Endothelial cell (in vitro differentiated cells): ENCODE results near the gene LARGE2. TPM values are rescaled to one million over a fixed set of nuclear protein-coding genes. Genes with fewer than 3 reads are reported as not detected.

Experiments used
- DNase-seq: peaks from one replicate; pipeline ENCODE4 v3.0.0; 2021; ENCODE audit warnings: low spot score
- H3K27ac Mint-ChIP-seq: one replicate; pipeline ENCODE4 v1.8.0; 2021; ENCODE audit warnings: mixed read lengths, inconsistent platforms; ENCODE audit not compliant: unreplicated experiment
- H3K27me3 Mint-ChIP-seq: one replicate; pipeline ENCODE4 v1.8.0; 2021; ENCODE audit warnings: mild to moderate bottlenecking, moderate library complexity, mixed read lengths, inconsistent platforms; ENCODE audit not compliant: unreplicated experiment
- H3K36me3 Mint-ChIP-seq: one replicate; pipeline ENCODE4 v1.8.0; 2021; ENCODE audit warnings: mild to moderate bottlenecking, low read depth, mixed read lengths, inconsistent platforms; ENCODE audit not compliant: unreplicated experiment
- H3K4me1 Mint-ChIP-seq: one replicate; pipeline ENCODE4 v1.8.0; 2021; ENCODE audit warnings: mild to moderate bottlenecking, mixed read lengths, inconsistent platforms; ENCODE audit not compliant: unreplicated experiment
- H3K4me3 Mint-ChIP-seq: one replicate; pipeline ENCODE4 v1.8.0; 2021; ENCODE audit warnings: mild to moderate bottlenecking, mixed read lengths, inconsistent platforms; ENCODE audit not compliant: unreplicated experiment
- H3K9me3 Mint-ChIP-seq: one replicate; pipeline ENCODE4 v1.8.0; 2021; ENCODE audit warnings: mixed read lengths, inconsistent platforms; ENCODE audit not compliant: unreplicated experiment
- total RNA-seq: library from RNA; stranded (reverse); fragmentation: NEBNext Ultra II Directional; extraction: Animal tissue kit (Norgen Biotek cat#: 25700); gene quantifications from one replicate; pipeline ENCODE4 v1.2.1, GENCODE V29; 2021; ENCODE audit not compliant: unreplicated experiment
- TF ChIP-seq, protein P1 (sequence below): fragments of 200-600 bp; sonication (generic); IDR thresholded peaks from one replicate; pipeline ENCODE4 v1.5.0; 2021; ENCODE audit warnings: antibody characterized with exemption; ENCODE audit not compliant: unreplicated experiment

Gene LARGE2
- total RNA-seq, 1 donor from 2014 or later = 0.95 TPM

DNA sequence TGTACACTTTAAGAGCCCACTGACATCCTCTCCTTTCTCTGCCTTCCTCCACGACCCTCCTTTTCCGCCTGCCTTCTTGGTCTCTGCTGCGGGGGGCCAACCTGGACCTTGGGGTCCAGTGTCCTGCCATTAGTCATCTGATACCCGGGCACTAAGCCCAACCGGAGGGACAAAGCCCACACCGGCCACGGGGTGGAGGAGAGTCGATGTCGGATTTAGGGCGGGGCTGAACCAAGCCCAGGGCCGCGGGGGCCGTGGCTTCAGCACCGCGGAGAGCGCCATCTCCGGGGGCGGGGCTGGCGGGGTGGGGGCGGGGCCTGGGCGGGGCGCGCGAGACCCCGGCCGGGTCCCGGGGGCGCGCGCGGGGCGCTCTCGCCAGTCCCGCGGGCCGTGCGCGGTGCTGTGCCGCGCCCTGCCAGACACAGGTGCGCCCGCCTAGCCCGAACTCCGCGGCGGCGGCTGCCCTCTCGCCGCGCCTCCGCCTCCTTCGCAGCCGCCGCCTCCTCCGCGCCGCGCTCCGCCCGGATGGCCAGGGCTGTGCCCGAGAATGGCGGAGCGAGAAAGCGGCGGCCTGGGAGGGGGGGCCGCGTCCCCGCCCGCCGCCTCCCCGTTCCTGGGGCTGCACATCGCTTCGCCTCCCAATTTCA is 37.1 kb upstream of the LARGE2 start, which contains the start of gene MAPK8IP1:
TSS of gene MAPK8IP1 (plus strand) at position 378 of the 647 bp plus-strand sequence. CDS start at position 548, 170 bp downstream.
- TF ChIP-seq, protein P1, sequence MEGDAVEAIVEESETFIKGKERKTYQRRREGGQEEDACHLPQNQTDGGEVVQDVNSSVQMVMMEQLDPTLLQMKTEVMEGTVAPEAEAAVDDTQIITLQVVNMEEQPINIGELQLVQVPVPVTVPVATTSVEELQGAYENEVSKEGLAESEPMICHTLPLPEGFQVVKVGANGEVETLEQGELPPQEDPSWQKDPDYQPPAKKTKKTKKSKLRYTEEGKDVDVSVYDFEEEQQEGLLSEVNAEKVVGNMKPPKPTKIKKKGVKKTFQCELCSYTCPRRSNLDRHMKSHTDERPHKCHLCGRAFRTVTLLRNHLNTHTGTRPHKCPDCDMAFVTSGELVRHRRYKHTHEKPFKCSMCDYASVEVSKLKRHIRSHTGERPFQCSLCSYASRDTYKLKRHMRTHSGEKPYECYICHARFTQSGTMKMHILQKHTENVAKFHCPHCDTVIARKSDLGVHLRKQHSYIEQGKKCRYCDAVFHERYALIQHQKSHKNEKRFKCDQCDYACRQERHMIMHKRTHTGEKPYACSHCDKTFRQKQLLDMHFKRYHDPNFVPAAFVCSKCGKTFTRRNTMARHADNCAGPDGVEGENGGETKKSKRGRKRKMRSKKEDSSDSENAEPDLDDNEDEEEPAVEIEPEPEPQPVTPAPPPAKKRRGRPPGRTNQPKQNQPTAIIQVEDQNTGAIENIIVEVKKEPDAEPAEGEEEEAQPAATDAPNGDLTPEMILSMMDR = no peak
- peak within 1 kb of the TSS; percentile 21 for H3K27ac Mint-ChIP-seq

DNA sequence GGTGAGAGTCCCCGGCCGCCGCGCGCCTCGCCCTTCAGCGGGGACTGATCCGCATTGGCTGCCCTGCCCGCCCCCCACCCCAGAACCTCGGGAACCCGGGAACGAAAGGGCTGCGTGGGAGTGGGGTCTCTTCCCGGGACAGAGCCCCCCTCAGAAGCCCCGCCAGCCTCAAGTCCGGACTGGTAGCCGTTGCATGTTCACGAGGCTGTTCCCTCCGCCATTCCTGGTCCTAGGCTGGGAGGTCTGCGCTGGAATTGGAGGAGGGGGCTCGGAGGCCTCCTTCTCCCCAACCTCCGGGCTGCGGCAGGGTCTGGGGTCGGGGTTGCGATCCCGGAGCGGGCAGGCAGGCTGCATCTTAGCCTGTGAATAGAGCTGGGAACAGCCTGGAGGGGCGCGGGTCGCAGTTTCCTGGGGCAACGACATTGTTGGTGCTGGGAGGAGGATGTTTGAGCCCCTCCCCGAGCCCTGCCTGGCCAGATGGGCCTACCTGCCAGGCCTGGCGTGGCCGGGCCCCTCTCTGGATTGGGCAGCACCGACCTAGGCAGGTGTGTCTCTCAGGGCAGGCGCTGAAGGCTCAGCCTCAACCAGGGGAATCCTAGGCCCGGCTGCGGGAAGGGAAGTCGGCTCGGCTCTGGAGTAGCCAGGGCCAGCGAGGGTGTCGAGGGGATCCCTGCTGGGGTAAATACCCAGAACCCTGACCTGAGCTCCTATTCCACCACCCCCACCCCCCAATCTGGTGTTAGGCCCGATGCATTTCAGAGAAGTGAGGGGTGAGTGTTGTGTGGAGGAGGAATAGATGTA is 36.3 kb upstream of the LARGE2 start:
- DNase-seq = no peak

More for the DNA sequence above, 37.1 kb upstream of the LARGE2 start, which contains the start of gene MAPK8IP1:
- Mint-ChIP-seq H3K9me3 (no peaks in the 10 kb centered on the region), H3K4me1 (no peaks in the 10 kb centered on the region), H3K36me3 (peaks cover 13% of the 10 kb centered on the region), H3K27me3 (peaks cover 18% of the 10 kb centered on the region), H3K4me3 (peak within 1 kb of the TSS; percentile 80)
- DNase-seq = peak; percentile 66

GRCh38 chr11:45886816-45887520 is 35.5 kb upstream of the LARGE2 start:
- Mint-ChIP-seq H3K9me3 (no peaks in the 10 kb centered on the region), H3K4me3 (no peak overlapping the region), H3K4me1 (no peaks in the 10 kb centered on the region), H3K36me3 (peaks cover 6% of the 10 kb centered on the region), H3K27ac (no peak overlapping the region), H3K27me3 (peaks cover 18% of the 10 kb centered on the region)
- TF ChIP-seq, protein P1 = no peak
- no peak for DNase-seq

More for the DNA sequence above, 36.3 kb upstream of the LARGE2 start:
- H3K27ac Mint-ChIP-seq = no peak overlapping the region
- H3K4me3 Mint-ChIP-seq = no peak overlapping the region
- H3K4me1 Mint-ChIP-seq = no peaks in the 10 kb centered on the region
- peaks cover 15% of the 10 kb centered on the region for H3K27me3 Mint-ChIP-seq
- H3K9me3 Mint-ChIP-seq = no peaks in the 10 kb centered on the region
- TF ChIP-seq, protein P1 = no peak
- peaks cover 6% of the 10 kb centered on the region for H3K36me3 Mint-ChIP-seq

DNA sequence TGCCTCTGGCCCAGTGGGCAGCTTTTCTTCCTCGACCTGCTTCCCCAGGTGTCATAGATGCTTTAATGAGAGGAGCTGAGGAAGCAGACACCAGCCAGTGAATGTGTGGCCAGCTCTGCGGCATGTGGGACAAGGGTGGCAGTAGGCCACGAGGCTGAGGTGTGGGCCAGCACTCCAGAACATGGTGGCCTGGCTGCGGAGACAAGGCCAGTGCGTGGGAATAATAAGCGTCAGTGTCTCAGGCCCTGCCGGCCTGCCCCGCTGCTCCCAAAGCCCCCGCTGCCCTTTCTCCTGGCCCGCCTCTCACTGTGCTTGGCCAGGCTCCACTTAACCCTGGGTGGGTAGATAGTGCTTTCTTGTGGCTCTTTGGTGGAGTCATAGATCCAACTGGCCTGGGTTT is 34.9 kb upstream of the LARGE2 start:
- Mint-ChIP-seq H3K4me1 (no peaks in the 10 kb centered on the region), H3K27me3 (peaks cover 20% of the 10 kb centered on the region), H3K4me3 (no peak overlapping the region), H3K27ac (no peak overlapping the region), H3K9me3 (no peaks in the 10 kb centered on the region), H3K36me3 (peaks cover 3% of the 10 kb centered on the region)
- no peak for DNase-seq
- TF ChIP-seq, protein P1 = no peak
